SU-DHL-6 (cell line): Measurements from ENCODE around the gene PXYLP1.

Experiments used
- H2AFZ ChIP-seq: fragments of 200-600 bp; sonication (generic); 2 replicates; pipeline ENCODE4 v1.6.1; 2014; ENCODE audit warnings: low read depth, mild to moderate bottlenecking, moderate library complexity, mixed read lengths, antibody characterized with exemption, low read length; ENCODE audit not compliant: severe bottlenecking
- H3F3A ChIP-seq: fragments of 200-600 bp; shearing (Covaris generic); 2 replicates; pipeline ENCODE4 v1.6.0; 2016; ENCODE audit warnings: antibody characterized with exemption, mild to moderate bottlenecking; ENCODE audit not compliant: insufficient read depth
- H3K27ac ChIP-seq: fragments of 200-600 bp; sonication (generic); 2 replicates; pipeline ENCODE4 v1.5.1; 2016; ENCODE audit warnings: low read depth, mild to moderate bottlenecking, low read length, moderate library complexity, mixed read lengths
- H3K27me3 ChIP-seq: fragments of 200-600 bp; sonication (generic), shearing (Covaris generic); 2 replicates; pipeline ENCODE4 v1.6.0; 2014; ENCODE audit warnings: mild to moderate bottlenecking, low read length
- H3K36me3 ChIP-seq: fragments of 200-600 bp; sonication (generic); 2 replicates; pipeline ENCODE4 v1.6.1; 2014; ENCODE audit warnings: mild to moderate bottlenecking, low read length, mixed read lengths
- H3K4me2 ChIP-seq: fragments of 300-600, 200-600 bp; shearing (Covaris generic), sonication (generic); 2 replicates; pipeline ENCODE4 v1.6.0; 2014; ENCODE audit warnings: low read length, low read depth, mild to moderate bottlenecking; ENCODE audit not compliant: poor library complexity, severe bottlenecking
- H3K4me3 ChIP-seq: fragments of 200-600 bp; sonication (generic); 2 replicates; pipeline ENCODE4 v1.5.1; 2014; ENCODE audit warnings: antibody characterized with exemption, low read length, mild to moderate bottlenecking, mixed read lengths; ENCODE audit not compliant: insufficient read depth, poor library complexity, severe bottlenecking
- H3K79me2 ChIP-seq: fragments of 200-600 bp; sonication (generic); 2 replicates; pipeline ENCODE4 v1.6.1; 2014; ENCODE audit warnings: mild to moderate bottlenecking, low read length, moderate library complexity; ENCODE audit not compliant: insufficient read depth
- H3K9ac ChIP-seq: fragments of 200-600 bp; sonication (generic); 2 replicates; pipeline ENCODE4 v1.7.0; 2014; ENCODE audit warnings: mild to moderate bottlenecking, low read length
- H3K9me2 ChIP-seq: fragments of 200-600 bp; sonication (generic); replicated peaks from 2 replicates; pipeline ENCODE4 v1.6.1; 2014; ENCODE audit warnings: low read length; ENCODE audit not compliant: insufficient read depth
- H3K9me3 ChIP-seq: fragments of 200-600 bp; sonication (generic); 2 replicates; pipeline ENCODE4 v1.6.1; 2014; ENCODE audit warnings: low read length, mixed read lengths; ENCODE audit not compliant: insufficient read depth
- H4K20me1 ChIP-seq: fragments of 200-600 bp; sonication (generic); 2 replicates; pipeline ENCODE4 v1.6.1; 2014; ENCODE audit warnings: low read depth, mild to moderate bottlenecking, antibody characterized with exemption, low read length, moderate library complexity, mixed read lengths
- CTCF ChIP-seq: fragments of 200-600 bp; sonication (generic); IDR thresholded peaks from one replicate; pipeline ENCODE4 v1.5.1; 2017; ENCODE audit warnings: antibody characterized with exemption, mild to moderate bottlenecking, low read length, moderate library complexity; ENCODE audit not compliant: insufficient read depth, poor library complexity, severe bottlenecking
- EZH2phosphoT487 ChIP-seq: fragments of 200-600 bp; sonication (generic), shearing (Covaris generic); conservative IDR thresholded peaks from 2 replicates; pipeline ENCODE4 v1.6.1; 2018; ENCODE audit warnings: mild to moderate bottlenecking, antibody characterized with exemption, low read length, moderate library complexity, mixed read lengths

Gene PXYLP1

DNA sequence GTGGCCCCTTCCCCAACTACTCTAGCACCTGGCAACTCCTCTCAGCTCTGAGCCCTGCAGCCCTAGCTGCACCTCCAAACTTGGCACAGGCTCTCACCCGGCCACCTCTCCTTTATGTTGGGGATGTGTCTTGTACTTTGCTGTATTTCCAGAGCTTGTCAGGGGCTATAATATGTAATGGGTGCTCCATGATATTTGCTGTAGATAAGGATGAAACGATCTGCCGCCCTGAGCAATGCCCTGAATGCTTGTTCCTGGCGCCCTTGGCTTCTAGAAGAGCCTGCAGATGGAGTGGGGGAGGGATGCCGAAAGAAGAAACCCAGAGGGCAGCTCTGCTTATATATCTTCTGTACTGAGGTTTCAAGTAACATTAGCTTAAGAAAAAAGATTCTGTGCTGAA, 100.8 kb downstream of the PXYLP1 start:
- Histone ChIP-seq H3K9ac (no peak overlapping the region), H3F3A (no peaks in the 10 kb centered on the region), H3K9me3 (no peaks in the 10 kb centered on the region), H3K36me3 (no peaks in the 10 kb centered on the region), H3K79me2 (no peaks in the 10 kb centered on the region), H3K4me3 (no peak overlapping the region), H3K27ac (no peak overlapping the region), H3K9me2 (no peaks in the 10 kb centered on the region), H2AFZ (no peak overlapping the region), H3K27me3 (no peaks in the 10 kb centered on the region), H4K20me1 (no peaks in the 10 kb centered on the region), H3K4me2 (no peak overlapping the region)
- TF ChIP-seq EZH2phosphoT487 = no peak
- no peak for TF ChIP-seq CTCF

- Histone ChIP-seq H4K20me1 (no peaks in the 10 kb centered on the region), H3K79me2 (no peaks in the 10 kb centered on the region), H3K4me3 (no peak overlapping the region), H3K4me2 (no peak overlapping the region), H2AFZ (no peak overlapping the region), H3K9me2 (no peaks in the 10 kb centered on the region), H3K27ac (no peak overlapping the region), H3K9me3 (no peaks in the 10 kb centered on the region), H3K9ac (no peak overlapping the region), H3K27me3 (no peaks in the 10 kb centered on the region), H3F3A (no peaks in the 10 kb centered on the region), H3K36me3 (no peaks in the 10 kb centered on the region)
- TF ChIP-seq CTCF = no peak
- no peak for TF ChIP-seq EZH2phosphoT487
These were observed 102.4 kb downstream of the PXYLP1 start for GRCh38 chr3:141333836-141334626.

- Histone ChIP-seq H4K20me1 (no peaks in the 10 kb centered on the region), H3K9ac (no peak overlapping the region), H3K4me2 (no peak overlapping the region), H3K9me3 (no peaks in the 10 kb centered on the region), H3F3A (no peaks in the 10 kb centered on the region), H3K9me2 (no peaks in the 10 kb centered on the region), H2AFZ (no peak overlapping the region), H3K36me3 (no peaks in the 10 kb centered on the region), H3K4me3 (no peak overlapping the region), H3K79me2 (no peaks in the 10 kb centered on the region), H3K27me3 (no peaks in the 10 kb centered on the region), H3K27ac (no peak overlapping the region)
- no peak for TF ChIP-seq EZH2phosphoT487
- TF ChIP-seq CTCF = no peak
These were observed 103.1 kb downstream of the PXYLP1 start for GRCh38 chr3:141334627-141335250.
